Endothelial cell of hepatic sinusoid (primary cell): Measurements from ENCODE around the gene IGBP1.
"Not testable (repeated sequence)": the region's sequence is repeated elsewhere in the genome, so short reads cannot be mapped to it uniquely, and the experiment has no call there.

Experiments used
- in situ Hi-C: cut with HindIII; loops from 2 replicates; pipeline ENCODE4 v1.10.0; 2017; ENCODE audit warnings: low sequenced_read_pairs

The IGBP1 gene

GRCh38 chrX:70166601-70167590, 33.6 kb downstream of the IGBP1 start:
- in situ Hi-C loops, result no loop called here

- in situ Hi-C loops, result no loop called here
Measured at GRCh38 chrX:70168238-70169188, 35.3 kb downstream of the IGBP1 start.

GRCh38 chrX:70169281-70169680, 36.0 kb downstream of the IGBP1 start:
- in situ Hi-C loops, result no loop called here

GRCh38 chrX:70171624-70172023, 38.4 kb downstream of the IGBP1 start:
- in situ Hi-C loops, result no loop called here

DNA sequence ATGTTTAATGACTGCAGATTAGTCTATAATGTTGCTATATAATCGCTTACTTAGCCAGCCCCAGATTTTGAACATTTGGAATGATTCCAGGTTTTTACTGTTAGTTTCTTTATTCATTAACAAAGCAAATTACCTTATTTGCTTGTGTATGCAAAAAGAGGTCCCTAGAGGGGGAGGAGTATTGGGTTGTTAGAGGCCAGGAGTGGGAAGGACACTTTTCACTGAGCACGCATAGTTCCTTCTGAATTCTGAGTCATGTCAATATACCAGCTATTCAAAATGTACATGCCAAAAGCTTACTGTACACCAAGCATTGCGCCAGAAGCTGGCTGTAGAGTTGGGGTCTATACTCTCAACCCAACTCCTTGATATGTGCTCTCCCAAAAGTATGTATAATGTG, 39.0 kb downstream of the IGBP1 start:
- in situ Hi-C loops, result no loop called here

- in situ Hi-C loops, result no loop called here
Measured at GRCh38 chrX:70172964-70173363, 39.7 kb downstream of the IGBP1 start.

DNA sequence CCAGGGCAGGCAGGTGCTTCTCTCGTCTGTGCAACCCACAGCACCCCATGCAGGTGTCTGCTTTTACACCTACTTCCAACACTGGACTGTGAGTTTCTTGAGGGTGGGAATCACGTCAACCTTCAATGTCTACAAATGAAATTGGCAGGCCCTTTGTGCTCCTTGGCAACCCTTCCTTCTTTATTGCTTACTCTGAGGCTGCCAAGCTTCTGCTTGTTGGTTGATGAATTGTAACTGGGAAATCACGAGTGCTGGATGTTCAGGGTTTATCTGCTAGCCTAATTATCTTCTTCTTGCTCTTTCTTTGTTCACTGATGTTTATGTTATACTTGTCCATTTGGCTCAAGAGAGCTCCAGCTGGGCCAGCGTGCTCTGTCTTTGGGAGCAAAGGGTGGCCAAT, 41.5 kb downstream of the IGBP1 start:
- in situ Hi-C loops, result no loop called here

GRCh38 chrX:70175338-70175737, 42.1 kb downstream of the IGBP1 start:
- in situ Hi-C loops, result no loop called here

DNA sequence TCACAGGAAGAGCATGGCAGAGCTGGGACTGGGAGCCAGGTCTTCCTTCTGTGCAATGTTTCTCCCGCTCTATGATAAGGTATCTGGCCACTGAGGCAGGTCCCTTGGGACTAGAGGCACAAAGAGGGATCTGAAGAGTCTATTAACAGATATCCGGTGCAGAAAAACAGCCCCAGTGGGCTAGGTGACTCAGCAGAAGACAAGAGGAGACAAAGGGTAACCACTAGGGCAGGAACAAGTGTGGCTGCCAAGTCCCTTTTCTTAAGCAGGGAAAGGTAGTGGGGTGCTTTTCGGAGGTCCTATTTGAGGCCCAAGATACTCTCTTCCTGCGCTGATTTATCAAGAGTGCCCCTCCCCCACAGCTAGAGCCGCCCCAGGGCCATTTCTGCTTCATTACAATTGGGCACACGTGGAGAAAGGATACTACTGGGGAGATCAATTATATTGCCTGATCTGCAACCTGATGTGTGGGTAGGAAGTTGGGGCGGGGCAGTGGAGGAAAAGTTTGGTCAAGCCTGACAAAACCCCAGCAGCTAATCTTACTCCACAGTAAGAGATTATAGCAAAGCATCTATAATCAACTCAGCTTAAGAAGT, 43.8 kb downstream of the IGBP1 start, which contains the start of gene DGAT2L6:
Gene DGAT2L6 (plus strand): TSS at position 546 of the 596 bp plus-strand sequence. CDS start 100 bp downstream, outside the sequence.
- in situ Hi-C loops, result no loop called here

GRCh38 chrX:70183091-70183490, 49.8 kb downstream of the IGBP1 start:
- in situ Hi-C loops, result no loop called here

DNA sequence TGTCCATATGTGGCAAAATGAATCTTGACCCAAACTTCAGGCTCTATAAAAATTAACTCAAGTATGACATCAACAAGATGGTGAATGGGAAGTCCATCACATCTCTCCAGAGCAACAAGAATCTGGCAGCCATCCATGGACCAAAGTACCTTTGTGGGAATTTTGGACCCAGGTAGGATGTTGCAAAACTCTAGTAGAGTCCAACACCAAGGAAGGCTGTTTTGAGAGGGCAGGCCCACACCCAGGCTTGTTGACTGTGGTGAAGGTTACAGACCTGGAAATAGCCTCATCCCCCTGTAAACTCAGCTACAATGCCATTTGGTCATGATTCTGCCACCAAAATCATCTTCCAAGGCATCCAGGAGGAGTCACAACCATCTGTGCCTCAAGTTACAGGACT, 57.0 kb downstream of the IGBP1 start:
- in situ Hi-C loops, result no loop called here

DNA sequence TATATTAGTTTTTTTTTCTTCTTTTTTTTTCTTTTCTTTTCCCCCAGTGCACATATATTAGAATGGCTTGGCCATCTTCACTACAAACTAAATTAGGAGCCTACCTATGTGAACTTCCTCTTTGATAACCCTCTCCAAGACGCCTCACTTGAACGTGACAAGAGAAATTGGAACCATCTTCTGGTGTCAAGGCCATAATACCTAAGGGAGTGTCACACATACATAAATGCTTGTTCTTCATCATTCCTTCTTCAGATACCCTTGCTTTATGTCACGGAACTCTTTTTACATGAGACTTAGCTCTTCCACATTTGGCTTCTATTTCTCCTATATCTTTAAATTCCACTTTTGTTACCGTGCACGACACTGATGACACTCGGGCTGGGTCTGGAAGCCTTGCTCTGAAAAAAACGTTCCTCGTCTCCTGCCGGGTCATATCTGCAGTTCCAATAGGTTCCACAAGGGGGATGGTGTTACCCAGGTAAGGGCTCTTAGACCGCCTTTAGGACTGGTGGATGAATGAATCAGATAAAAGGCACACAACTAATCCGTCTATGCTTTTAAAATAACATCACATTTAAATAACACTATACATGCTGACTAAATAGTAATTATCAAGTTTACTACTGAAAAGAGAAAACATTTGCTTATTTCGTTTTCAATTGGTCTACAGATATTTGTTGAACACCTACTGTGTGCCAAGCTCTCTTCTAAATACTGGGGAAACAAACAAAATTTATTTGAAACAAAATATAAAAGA, 63.9 kb downstream of the IGBP1 start:
- in situ Hi-C loops, result no loop called here

DNA sequence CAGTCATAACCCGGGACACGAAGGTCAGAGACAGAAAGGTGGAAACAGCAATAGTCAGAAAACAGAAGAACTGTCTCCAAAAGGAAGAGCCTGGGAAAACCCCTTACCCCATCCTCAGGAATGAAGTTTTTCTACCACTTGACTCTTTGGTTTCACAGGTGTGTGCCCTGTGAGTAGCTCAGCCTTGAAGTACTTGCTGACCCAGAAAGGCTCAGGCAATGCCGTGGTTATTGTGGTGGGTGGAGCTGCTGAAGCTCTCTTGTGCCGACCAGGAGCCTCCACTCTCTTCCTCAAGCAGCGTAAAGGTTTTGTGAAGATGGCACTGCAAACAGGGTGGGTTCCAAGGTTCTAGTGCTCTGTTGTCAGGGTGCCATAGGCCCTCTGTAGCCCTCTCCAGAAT, 68.5 kb downstream of the IGBP1 start:
- in situ Hi-C loops, result no loop called here

GRCh38 chrX:70208479-70208878, 75.2 kb downstream of the IGBP1 start:
- in situ Hi-C loops, result no loop called here

DNA sequence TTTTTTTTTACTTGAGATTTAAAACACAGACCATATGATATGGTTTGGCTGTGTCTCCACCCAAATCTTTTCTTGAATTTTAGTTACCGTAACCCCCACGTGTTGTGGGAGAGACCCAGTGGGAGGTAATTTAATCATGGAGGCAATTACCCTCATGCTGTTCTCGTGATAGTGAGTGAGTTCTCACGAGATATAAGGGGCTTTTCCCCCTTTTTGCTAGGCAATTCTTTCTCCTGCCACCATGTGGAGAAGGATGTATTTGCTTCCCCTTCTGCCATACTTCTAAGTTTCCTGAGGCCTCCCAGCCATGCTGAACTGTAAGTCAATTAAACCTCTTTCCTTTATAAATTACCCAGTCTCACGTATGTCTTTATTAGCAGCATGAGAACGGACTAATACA, 76.3 kb downstream of the IGBP1 start:
- in situ Hi-C loops, result not testable (repeated sequence)
